Erythroblast (primary cell): ENCODE measurements around the gene SAP130.

ENCODE experiments used
- GATA1 ChIP-seq: IDR thresholded peaks from 2 replicates; pipeline ENCODE4 v1.6.1; 2011; ENCODE audit warnings: low read depth, mild to moderate bottlenecking, control low read depth, low read length, moderate library complexity
- POLR2A ChIP-seq: IDR thresholded peaks from 2 replicates; pipeline ENCODE4 v1.6.1; 2011; ENCODE audit warnings: mild to moderate bottlenecking, low read length

DNA sequence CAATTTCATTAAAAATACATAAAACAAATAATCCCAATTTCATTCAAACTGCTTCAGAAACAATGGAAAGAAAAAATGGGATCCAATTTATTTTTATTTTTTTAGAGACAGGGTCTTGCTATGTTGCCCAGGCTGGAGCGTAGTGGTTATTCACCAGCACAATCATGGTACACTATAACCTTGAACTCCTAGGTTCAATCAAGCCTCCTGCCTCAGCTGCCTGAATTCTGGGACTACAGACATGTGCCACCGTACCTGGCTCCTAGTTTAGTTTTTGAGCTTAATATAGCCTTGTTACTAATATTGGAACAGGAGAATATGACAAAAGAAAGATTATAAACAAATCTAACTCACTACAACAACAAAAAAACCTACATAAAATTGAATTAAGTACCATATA, 34.2 kb downstream of the SAP130 start:
- no peak for TF ChIP-seq POLR2A
- no peak for TF ChIP-seq GATA1
